GM12878 (cell line): ENCODE measurements around the gene ANKRD13B. TPM values are rescaled to one million over a fixed set of nuclear protein-coding genes. Genes with fewer than 3 reads are reported as not detected.

ENCODE experiments used
- DPF2 ChIP-seq: fragments of 450-650 bp; IDR thresholded peaks from 2 replicates; pipeline ENCODE4 v1.6.1; 2017; ENCODE audit warnings: mild to moderate bottlenecking
- EP300 ChIP-seq, 2 experiments: fragments of 150-350 bp in 1 of 2; IDR thresholded peaks; 2 replicates each; pipeline ENCODE4 v1.6.1; 2011 to 2012; ENCODE audit warnings: low read depth in 2 of 2, low read length in 2 of 2, borderline replicate concordance in 1 of 2, improper control_type of control experiment in 1 of 2, inconsistent platforms in 1 of 2; ENCODE audit not compliant: control insufficient read depth in 1 of 2
- KDM1A ChIP-seq: fragments of 200-600 bp; sonication (generic); IDR thresholded peaks from 2 replicates; pipeline ENCODE4 v1.6.1; 2016; ENCODE audit warnings: borderline replicate concordance
- MEF2A ChIP-seq: IDR thresholded peaks from 2 replicates; pipeline ENCODE4 v1.6.1; 2011; ENCODE audit warnings: low read depth, mild to moderate bottlenecking, low read length, moderate library complexity; ENCODE audit not compliant: insufficient read depth
- NRF1 ChIP-seq: conservative IDR thresholded peaks from 2 replicates; pipeline ENCODE4 v1.6.1; 2011; ENCODE audit warnings: mild to moderate bottlenecking, low read depth, low read length, improper control_type of control experiment
- SMARCA5 ChIP-seq: fragments of 450-650 bp; IDR thresholded peaks from 2 replicates; pipeline ENCODE4 v1.6.1; 2017; ENCODE audit warnings: mild to moderate bottlenecking
- SREBF2 ChIP-seq: IDR thresholded peaks from 2 replicates; pipeline ENCODE4 v1.6.1; 2012; ENCODE audit warnings: mild to moderate bottlenecking, low read length
- TCF3 ChIP-seq: IDR thresholded peaks from 2 replicates; pipeline ENCODE4 v1.6.1; 2012; ENCODE audit warnings: low read depth, mild to moderate bottlenecking, low read length, borderline replicate concordance; ENCODE audit not compliant: insufficient read depth
- ZBTB11 ChIP-seq: fragments of 450-650 bp; formaldehyde crosslinking; IDR thresholded peaks from 2 replicates; pipeline ENCODE4 v1.5.0; 2022; ENCODE audit warnings: mild to moderate bottlenecking, missing genetic modification characterization
- polyA plus RNA-seq, 11 experiments: library from polyadenylated mRNA; depleted of rRNA in 4 of 11; unstranded in 6 of 11; stranded (reverse) in 5 of 11; fragments of >200 nt; fragmentation: Nextera tagmentation in 4 of 11; fragmentation: Illumina TruSeq in 1 of 11; extraction: Ambion mirVana in 4 of 11; extraction: Trizol in 1 of 11; gene quantifications; 1 replicate in 1 of 11; 2 replicates in 10 of 11; pipeline versions ENCODE4 v1.2.1 to v1.2.3, GENCODE V29; 2011 to 2016; ENCODE audit warnings: inconsistent platforms in 2 of 11, missing spikeins in 2 of 11, low read depth in 1 of 11
- total RNA-seq, 4 experiments: library from RNA; depleted of rRNA in 3 of 4; stranded (reverse); fragments of >200 nt in 3 of 4; fragmentation: Illumina TruSeq in 1 of 4; extraction: Trizol in 1 of 4; gene quantifications; 2 replicates each; pipeline versions ENCODE4 v1.2.1 to v1.2.3, GENCODE V29; 2013 to 2021
- TF ChIP-seq, protein P1 (sequence below): IDR thresholded peaks from 2 replicates; pipeline ENCODE4 v1.6.1; 2011; ENCODE audit warnings: borderline replicate concordance, low read depth, mild to moderate bottlenecking, moderate library complexity, low read length; ENCODE audit not compliant: insufficient read depth, poor library complexity, severe bottlenecking
- TF ChIP-seq, protein P2 (sequence below): IDR thresholded peaks from 2 replicates; pipeline ENCODE4 v1.6.1; 2012; ENCODE audit warnings: low read depth, low read length, improper control_type of control experiment
- TF ChIP-seq, protein P3 (sequence below): fragments of 450-650 bp; IDR thresholded peaks from 2 replicates; pipeline ENCODE4 v1.6.1; 2017; ENCODE audit warnings: mild to moderate bottlenecking, moderate library complexity
- TF ChIP-seq, protein P4 (sequence below): fragments of 450-650 bp; conservative IDR thresholded peaks from 2 replicates; pipeline ENCODE4 v1.6.1; 2017; ENCODE audit warnings: mild to moderate bottlenecking, moderate library complexity

Gene ANKRD13B
- total and polyA plus RNA-seq, 10 of the 15 experiments (the other 5 are each of a cell fraction or from before 2014, with no cell fraction given): 0.18 to 15.0 (median 2.8) TPM

GRCh38 chr17:29617481-29618271 is 24.7 kb downstream of the ANKRD13B start (continued):
- TF ChIP-seq, protein P1, sequence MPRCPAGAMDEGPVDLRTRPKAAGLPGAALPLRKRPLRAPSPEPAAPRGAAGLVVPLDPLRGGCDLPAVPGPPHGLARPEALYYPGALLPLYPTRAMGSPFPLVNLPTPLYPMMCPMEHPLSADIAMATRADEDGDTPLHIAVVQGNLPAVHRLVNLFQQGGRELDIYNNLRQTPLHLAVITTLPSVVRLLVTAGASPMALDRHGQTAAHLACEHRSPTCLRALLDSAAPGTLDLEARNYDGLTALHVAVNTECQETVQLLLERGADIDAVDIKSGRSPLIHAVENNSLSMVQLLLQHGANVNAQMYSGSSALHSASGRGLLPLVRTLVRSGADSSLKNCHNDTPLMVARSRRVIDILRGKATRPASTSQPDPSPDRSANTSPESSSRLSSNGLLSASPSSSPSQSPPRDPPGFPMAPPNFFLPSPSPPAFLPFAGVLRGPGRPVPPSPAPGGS: no peak
- TF ChIP-seq SMARCA5 (peak; percentile 88; the same call in 1 of the 2 replicates), TCF3 (no peak), SREBF2 (no peak), ZBTB11 (CRISPR knock-in tag) (no peak), DPF2 (peak; percentile 42; the same call in 1 of the 2 replicates), KDM1A (no peak), EP300 (IDR thresholded peaks at IDR 0.05; ENCODE audit: borderline replicate concordance in 1 of 2, control insufficient read depth in 1 of 2, low read depth in 2 of 2, low read length in 2 of 2) (no peak), MEF2A (no peak), NRF1 (no peak)
- TF ChIP-seq, protein P2, sequence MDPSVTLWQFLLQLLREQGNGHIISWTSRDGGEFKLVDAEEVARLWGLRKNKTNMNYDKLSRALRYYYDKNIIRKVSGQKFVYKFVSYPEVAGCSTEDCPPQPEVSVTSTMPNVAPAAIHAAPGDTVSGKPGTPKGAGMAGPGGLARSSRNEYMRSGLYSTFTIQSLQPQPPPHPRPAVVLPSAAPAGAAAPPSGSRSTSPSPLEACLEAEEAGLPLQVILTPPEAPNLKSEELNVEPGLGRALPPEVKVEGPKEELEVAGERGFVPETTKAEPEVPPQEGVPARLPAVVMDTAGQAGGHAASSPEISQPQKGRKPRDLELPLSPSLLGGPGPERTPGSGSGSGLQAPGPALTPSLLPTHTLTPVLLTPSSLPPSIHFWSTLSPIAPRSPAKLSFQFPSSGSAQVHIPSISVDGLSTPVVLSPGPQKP: no peak
- TF ChIP-seq, protein P3, sequence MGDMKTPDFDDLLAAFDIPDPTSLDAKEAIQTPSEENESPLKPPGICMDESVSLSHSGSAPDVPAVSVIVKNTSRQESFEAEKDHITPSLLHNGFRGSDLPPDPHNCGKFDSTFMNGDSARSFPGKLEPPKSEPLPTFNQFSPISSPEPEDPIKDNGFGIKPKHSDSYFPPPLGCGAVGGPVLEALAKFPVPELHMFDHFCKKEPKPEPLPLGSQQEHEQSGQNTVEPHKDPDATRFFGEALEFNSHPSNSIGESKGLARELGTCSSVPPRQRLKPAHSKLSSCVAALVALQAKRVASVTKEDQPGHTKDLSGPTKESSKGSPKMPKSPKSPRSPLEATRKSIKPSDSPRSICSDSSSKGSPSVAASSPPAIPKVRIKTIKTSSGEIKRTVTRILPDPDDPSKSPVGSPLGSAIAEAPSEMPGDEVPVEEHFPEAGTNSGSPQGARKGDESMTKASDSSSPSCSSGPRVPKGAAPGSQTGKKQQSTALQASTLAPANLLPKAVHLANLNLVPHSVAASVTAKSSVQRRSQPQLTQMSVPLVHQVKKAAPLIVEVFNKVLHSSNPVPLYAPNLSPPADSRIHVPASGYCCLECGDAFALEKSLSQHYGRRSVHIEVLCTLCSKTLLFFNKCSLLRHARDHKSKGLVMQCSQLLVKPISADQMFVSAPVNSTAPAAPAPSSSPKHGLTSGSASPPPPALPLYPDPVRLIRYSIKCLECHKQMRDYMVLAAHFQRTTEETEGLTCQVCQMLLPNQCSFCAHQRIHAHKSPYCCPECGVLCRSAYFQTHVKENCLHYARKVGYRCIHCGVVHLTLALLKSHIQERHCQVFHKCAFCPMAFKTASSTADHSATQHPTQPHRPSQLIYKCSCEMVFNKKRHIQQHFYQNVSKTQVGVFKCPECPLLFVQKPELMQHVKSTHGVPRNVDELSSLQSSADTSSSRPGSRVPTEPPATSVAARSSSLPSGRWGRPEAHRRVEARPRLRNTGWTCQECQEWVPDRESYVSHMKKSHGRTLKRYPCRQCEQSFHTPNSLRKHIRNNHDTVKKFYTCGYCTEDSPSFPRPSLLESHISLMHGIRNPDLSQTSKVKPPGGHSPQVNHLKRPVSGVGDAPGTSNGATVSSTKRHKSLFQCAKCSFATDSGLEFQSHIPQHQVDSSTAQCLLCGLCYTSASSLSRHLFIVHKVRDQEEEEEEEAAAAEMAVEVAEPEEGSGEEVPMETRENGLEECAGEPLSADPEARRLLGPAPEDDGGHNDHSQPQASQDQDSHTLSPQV: no peak
- TF ChIP-seq, protein P4, sequence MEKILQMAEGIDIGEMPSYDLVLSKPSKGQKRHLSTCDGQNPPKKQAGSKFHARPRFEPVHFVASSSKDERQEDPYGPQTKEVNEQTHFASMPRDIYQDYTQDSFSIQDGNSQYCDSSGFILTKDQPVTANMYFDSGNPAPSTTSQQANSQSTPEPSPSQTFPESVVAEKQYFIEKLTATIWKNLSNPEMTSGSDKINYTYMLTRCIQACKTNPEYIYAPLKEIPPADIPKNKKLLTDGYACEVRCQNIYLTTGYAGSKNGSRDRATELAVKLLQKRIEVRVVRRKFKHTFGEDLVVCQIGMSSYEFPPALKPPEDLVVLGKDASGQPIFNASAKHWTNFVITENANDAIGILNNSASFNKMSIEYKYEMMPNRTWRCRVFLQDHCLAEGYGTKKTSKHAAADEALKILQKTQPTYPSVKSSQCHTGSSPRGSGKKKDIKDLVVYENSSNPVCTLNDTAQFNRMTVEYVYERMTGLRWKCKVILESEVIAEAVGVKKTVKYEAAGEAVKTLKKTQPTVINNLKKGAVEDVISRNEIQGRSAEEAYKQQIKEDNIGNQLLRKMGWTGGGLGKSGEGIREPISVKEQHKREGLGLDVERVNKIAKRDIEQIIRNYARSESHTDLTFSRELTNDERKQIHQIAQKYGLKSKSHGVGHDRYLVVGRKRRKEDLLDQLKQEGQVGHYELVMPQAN: peak; percentile 61
